GM10847 (cell line): ENCODE results near the gene LGSN.

ENCODE experiments used
- POLR2A ChIP-seq: IDR thresholded peaks from 2 replicates; pipeline ENCODE4 v1.6.1; 2011; ENCODE audit not compliant: insufficient read length; ENCODE audit errors: extremely low read depth

Gene LGSN

DNA sequence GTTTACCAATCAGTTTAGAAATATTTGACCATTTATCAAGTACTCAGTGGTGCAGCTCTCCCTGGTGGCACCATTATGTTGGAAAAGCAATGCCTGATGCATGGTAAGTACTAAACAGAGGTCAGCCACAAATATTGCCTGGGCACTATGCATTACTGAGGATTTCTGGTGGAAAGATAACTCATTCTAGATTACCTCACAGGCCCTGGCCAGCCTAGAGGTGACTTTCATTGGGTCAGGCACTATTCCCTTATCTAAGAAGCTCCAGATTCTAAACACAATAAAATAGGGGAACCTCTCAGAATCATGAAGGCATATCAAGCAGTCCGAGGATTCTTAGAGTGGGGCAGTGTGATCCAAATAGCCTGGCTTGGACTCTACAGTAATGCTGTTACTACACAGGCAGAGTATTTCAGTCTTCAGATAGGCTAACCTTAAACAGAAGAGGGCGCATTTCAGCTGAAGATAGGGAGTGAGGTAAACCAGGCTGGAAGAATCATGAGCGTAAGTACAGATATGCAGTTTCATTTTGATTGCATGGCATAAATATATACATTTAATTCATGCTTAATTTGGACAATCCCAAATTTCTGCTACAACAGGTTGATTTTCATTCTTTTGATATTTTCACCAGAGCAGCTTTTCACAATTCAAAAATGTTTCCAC lies 12.1 kb downstream of the LGSN start:
- TF ChIP-seq POLR2A: no peak

DNA sequence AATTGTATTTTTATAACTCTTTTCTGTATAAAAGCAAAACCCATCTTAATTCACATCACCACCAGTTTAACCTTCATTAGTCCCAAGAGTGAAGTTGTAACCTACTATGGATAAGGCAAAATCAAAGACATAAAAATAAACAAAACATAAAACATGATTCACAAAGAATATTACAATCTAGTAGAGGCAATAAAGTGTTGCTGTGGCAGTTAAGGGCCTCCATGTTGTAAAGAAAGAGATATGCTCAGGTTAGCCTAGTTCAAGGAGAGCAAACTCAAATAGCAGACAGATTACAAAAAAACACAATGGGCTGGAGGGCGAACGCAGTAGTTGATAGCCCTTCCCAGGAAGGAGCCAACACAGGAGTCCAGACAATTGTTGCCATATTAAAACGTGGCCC lies 13.4 kb downstream of the LGSN start:
- TF ChIP-seq POLR2A: no peak

DNA sequence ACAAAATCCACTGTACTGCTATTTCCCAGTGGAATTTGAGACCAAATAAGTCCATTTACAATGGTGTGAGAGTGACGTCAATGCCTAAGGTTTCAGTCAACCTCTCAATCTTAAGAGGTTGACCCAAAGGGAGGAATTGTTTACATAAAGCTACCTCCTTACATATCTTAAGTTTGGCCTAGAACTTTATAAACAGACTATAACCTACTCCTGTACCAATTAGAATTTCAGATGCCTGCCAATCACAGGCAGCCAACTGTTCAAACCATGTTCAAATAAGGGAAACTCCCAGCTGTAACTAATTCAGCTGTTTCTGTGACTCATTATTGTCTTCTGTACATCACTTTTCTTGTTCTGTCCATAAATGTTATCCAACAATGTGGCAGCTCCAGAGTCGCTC lies 14.5 kb downstream of the LGSN start:
- TF ChIP-seq POLR2A: no peak

DNA sequence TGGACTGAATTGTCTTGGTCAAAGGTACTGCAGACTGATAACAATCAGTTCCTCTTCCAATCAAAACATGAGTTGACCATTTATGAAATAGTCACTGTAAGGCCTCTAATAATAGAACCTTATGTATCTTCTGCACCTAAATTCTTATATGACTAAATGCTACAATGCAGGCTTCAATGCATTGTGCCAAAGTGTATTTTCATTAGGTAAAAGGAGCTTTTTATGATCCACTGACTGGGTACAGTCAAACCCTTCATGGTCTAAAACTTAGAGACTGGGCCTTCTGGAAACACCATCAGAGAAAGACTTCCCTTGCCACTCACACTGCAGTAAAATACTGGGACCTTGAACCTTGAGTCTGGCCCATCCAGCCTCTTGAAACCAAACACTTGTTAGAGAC lies 16.3 kb downstream of the LGSN start:
- no peak for TF ChIP-seq POLR2A

DNA sequence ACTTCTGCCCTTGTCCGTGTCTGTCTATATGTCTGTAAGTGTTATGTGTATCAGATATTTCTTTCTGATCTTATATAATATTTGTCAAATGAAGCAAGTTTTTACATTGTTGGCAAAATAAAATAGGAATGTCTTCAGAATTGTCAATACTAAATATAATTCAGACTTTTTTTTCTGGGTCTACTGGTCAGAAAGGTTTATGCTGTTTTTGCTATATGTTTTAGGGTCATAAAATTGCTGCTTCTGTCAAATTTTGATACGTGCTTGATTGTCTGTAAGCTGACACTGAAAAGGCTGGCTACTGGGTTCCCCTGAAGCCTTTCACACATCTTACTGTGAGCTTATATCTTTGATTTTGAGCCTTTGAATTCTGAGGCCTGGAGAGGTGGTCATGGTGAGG lies 20.1 kb downstream of the LGSN start:
- no peak for TF ChIP-seq POLR2A

DNA sequence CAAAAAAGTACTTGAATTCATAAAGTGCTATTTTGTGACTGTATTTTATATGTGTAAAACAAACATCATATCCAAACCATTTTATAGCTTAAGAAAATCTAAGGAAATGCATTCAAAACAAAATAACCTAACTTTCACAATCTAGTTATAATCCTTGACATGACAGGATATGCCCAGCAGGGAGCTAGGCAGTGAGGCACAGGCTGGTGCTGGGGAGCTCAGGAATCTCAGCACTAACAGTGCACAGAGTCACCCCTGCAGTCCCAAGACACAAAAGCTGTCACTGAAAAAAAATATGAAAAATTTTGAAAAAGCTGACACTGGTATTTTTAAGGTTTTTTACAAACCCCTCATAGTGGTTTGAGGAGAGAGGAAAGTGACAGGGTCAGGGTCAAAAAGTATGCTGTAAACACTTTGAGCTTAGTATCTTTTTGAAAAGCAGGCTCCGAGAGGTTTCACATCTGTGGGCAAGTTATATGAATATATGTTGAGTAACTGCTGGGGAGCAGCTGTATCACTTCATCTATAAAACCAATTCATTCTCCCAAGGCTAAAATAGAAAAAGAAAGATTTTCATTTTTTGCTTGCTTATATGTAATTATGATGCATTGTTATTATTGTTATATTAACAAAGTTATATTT lies 24.1 kb downstream of the LGSN start:
- no peak for TF ChIP-seq POLR2A

DNA sequence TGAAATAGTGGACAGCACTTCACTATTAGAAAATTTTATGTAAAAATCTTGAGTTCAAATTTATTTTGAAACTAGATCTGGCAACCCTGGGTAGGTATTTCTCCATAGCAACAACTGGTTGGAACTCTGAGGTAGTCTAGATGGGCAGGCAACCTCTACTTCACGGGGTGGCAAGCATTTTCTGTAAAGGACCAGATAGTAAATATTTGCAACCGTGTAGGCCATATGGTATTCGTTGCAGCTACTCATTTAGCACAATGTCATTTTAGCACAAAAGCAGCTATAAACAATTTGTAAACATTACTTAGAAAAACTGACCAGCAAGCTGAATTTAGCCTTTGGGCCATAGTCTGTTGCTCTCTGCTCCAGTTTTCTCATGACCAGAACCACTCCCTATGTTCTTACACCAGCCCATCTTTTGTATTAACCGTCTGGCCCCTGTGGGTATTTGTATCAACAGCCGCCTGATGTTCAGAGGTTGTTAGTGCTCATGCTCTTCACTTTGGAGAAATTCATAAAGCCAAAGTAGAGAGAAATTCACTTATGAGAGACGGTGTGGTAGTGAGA lies 29.2 kb downstream of the LGSN start:
- TF ChIP-seq POLR2A: no peak

DNA sequence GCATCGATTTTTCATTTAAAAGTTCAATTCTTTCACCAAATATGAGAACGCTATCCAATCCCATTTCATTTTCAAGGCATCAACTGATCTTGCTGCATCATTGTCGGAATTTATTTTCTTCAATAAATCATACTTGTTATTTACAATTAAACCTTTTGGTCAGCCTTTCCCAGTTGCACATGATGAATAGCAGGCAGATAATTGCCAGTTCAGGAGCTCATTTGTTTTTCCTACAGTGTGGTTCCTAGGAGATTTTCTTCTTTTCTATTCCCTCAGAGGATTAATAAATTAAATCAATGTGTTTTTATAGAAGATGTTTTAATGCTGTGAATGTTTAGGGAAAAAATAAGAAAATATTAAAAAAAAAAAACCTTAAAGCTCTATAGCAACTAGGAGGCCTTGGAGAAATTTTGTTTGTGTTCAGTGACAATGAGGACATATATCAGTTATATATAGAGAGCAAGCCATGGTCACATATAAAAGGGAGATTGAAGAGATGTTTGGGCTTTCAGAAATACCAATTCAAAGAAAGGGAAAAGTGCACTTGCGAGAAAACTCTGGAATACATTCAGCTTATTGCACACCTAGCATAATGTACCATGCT lies 30.4 kb downstream of the LGSN start:
- no peak for TF ChIP-seq POLR2A

DNA sequence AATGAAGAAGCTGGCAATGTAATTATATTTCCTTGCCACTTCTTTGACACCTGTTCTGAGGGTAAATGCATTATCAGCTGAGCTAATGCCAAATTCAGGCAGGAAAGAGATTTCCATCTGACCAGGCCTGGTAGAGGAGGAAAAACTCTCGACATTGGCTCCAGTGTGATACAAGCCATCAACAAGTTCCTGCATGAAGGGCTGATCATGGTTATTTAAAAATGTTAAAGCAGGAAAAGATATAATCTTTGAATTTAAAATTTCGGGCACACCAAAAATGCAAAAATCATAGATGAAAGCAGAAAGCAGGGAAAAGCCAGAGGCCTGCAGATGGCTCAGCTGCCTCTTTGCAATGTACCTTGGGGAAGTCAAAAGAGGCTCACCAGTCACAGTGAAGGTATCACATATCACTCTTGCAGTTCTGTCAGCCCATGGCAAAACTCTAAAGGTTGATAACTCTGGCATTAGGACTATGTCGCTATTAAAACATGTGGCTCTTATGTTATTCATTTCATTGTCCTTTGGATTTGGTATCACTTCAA lies 39.1 kb downstream of the LGSN start:
- TF ChIP-seq POLR2A: no peak

DNA sequence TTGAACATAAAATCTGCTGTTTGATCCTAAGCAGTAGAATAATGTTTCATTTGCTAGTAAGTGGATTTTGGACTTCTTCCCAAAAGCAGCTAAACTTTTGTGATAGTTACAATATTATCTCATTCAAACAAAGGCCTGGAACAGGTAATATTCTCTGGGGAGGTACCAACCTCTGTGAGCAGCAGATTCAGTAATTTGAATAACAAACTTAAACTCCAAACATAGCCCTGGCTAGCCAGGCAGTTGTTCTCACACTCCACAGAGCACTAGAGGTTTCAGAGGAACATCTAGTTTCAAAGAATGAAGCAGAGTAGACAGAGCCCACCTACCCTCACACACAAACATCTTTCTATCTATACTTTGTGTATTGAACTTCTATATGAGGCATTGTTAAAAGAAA lies 40.9 kb downstream of the LGSN start:
- TF ChIP-seq POLR2A: no peak

DNA sequence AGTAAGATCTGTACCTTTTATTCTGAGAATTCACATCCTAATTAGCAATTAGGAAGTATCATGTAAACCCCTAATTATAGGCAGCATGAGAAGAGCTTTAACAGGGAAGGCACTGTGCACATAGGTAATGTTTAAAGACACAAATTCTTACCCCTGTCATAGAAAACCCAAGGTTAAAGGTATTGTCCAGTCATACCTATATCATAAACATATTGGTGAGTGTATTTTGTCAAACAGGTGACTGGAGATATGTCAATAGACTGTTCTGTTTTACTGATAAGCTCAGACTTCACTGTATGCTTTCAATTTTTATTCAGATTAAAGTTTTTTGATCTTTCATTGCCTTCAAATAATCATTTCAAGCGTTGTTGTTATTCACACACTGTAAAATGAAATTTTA lies 43.8 kb downstream of the LGSN start:
- TF ChIP-seq POLR2A: no peak

DNA sequence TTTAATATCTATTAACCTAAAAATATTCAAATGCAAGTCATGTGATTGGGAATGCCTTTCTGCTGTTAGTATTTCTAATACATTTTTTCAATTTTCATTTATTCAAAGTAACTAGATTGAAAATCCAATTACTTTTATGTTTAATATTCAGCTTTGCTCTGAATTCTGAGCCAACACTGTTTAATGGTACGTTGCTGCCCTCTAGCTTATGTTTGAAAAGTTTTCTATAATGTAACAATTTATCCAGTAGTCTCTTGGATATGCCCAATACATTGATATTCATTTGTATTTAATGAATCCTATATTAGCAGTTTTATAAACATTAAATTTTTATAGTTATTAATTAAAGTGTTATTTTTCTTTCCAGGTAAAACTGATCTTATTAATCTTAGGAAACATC lies 47.4 kb downstream of the LGSN start:
- TF ChIP-seq POLR2A: no peak

DNA sequence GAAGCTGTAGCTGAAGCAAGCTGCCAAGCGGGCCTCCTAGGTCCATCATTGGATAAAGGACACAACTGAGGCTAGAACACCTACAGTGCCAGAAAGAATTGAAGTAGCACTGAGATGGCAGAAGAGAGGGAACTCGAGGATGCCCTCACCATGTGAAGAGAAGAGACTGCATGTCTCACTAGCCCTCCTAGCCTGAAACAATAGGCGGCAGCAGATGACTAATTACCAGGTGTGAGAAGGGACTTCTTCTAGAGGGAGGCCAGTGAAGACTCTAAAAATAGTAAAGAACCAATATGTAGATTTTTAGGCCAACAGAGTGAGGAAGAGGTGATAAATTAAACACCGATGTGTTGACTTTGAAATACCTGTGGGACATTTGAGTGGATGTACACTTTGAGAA lies 50.3 kb downstream of the LGSN start:
- TF ChIP-seq POLR2A: no peak

DNA sequence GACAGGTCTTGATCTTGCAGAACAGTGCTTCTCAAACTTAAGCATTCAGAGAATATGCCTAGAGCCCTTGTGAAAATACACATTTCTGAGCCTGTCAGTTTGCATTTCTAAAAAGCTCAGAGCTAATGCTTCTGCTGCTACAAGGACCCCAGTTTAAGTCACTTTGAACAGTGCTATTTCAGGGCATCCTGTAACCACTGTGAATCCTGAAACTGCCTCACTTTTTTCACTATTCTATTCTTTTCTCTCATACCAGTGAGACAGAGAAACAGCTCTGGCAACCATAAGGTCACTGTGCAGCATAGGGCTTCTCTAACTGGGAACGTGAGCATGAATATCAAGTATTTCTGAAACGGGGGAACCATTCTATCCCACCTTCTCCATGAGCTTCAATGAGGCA lies 51.2 kb downstream of the LGSN start:
- no peak for TF ChIP-seq POLR2A

DNA sequence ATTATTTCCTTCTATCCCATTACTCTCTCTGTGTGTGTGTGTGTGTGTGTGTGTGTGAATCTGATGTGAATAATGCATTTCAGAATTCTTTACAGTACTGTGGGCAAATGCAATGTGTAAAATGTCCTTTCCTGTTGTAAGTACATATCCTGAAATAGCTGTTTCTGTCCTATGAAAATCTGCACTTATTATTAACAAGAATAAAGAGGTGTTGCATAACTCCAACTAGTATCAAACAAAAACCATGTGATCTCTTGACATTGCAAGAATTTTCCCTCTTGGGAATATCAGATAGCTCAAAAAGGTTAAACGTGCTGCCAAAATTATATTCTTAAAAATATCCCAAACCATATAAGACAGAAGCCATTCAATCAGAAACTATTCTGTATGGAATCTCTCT lies 52.0 kb downstream of the LGSN start:
- TF ChIP-seq POLR2A: no peak

DNA sequence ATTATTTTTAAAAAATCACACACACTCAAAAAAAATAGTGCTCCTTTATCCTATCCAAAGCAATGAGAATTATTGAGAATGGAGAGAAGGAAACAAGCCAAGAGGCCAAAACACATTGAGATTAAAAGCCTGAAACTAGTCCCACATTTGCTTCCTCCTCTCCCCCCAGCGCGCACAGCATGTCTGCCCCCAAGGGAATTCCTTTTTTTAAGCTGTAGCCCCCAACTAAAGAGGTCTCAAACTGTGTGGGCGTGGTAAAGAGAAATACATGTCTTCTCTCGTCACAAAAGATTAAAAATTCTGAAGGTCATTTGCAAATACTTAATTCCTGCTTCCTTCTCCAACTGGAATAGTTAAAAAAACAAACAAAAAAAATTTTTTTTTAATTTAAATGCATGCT lies 52.7 kb downstream of the LGSN start:
- TF ChIP-seq POLR2A: no peak
